Measurements from ENCODE around the gene FOXI1.

The FOXI1 gene

DNA sequence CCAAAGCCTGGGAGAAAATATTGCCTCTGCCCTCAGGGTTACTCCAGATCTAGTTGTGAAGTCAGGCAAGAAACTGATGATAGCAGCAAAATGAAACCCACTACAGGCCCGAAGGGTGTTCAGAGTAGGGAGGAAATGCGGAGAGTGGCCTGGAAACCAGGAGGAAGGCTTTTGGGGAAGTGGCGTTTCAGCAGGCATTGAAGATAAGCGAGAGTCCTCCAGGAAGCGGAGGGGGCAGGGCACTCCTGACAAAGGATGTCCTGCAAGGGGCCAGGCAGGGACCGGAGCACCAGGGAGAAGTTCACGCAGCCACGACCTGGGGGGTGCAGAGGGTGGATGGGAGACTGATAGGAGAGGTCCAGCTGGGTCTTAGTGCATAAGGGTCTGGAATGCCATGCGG lies 7.8 kb upstream of the FOXI1 start:
- ChIA-PET POLR2A (no interaction called here), CTCF (interaction anchor here (1.5 kb wide), 1 partner anchor 118 kb away, joined by 10 read pairs; no protein-coding TSS in a partner anchor)
- TF ChIP-seq FOXM1 (IDR thresholded peaks at IDR 0.05; ENCODE audit: borderline replicate concordance), result no peak
- TF ChIP-seq FOXA1 (IDR thresholded peaks at IDR 0.05), result no peak
- no peak for TF ChIP-seq LEF1 (IDR thresholded peaks at IDR 0.05; ENCODE audit: borderline replicate concordance)
- TF ChIP-seq L3MBTL2 (conservative IDR thresholded peaks at IDR 0.05), result no peak
- TF ChIP-seq FOXK2 (IDR thresholded peaks at IDR 0.05), result no peak
- TF ChIP-seq CTBP1 (IDR thresholded peaks at IDR 0.05; ENCODE audit: borderline replicate concordance), result no peak
- no peak for TF ChIP-seq BHLHE40 (IDR thresholded peaks at IDR 0.05; ENCODE audit: borderline replicate concordance)
- no peak for TF ChIP-seq NFRKB (IDR thresholded peaks at IDR 0.05)
- DNase-seq (ENCODE audit: extremely low spot score), result no peak

DNA sequence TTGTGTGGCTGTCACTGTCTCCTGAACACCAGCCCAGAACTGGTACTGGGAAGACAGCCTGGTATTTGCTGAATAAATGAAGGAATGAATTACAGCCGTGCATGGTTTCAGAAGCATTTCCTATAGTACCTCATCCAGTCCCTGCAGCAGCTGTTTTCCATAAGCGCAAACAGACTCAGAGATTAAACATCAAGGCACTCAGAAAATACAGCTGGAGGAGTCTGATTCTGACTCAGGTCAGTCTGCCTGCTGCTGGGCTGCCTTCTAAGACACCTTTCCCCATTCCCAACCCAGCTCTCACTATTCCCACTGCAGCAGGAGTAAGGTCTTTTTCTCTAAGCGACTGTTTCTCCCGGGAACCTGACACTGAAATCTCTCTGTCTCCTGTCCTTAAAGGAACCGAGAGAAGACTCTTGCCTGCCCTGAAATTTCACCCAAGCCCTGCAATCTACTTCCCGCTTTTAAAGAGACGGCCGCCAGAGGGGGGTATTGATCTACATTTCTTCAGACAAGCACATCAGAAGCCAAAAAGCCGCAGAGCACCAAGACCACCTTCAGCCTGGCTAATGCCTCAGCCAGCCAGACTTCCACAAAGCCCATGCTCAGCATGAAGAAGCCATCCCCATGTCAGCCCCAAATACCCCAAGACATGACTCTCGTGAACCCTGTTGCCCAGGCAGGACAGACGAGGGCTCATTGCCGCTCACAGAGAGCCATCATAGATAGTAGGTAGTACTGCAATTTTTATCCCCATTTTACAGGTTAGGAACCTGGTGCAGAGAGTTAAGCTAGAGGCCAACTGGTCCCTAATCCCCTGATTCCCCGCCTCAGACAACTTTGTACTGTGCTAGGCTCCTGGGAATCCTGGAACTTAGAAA lies 5.4 kb upstream of the FOXI1 start:
- DNase-seq (ENCODE audit: extremely low spot score), result peak; percentile 78
- CTCF ChIA-PET, result interaction anchor here (0.7 to 2.5 kb wide), 8 partner anchors 11 to 121 kb away, joined by 3 to 16 read pairs (median 4); no protein-coding TSS in a partner anchor
- POLR2A ChIA-PET, result no interaction called here
- TF ChIP-seq LEF1 (IDR thresholded peaks at IDR 0.05; ENCODE audit: borderline replicate concordance) (no peak), SUZ12 (IDR thresholded peaks at IDR 0.05) (no peak), FOXM1 (IDR thresholded peaks at IDR 0.05; ENCODE audit: borderline replicate concordance) (no peak), ARNT (IDR thresholded peaks at IDR 0.05) (no peak), L3MBTL2 (conservative IDR thresholded peaks at IDR 0.05) (no peak), TARDBP (IDR thresholded peaks at IDR 0.05) (no peak), HDGF (IDR thresholded peaks at IDR 0.05; ENCODE audit: borderline replicate concordance) (no peak), ZNF384 (IDR thresholded peaks at IDR 0.05) (no peak), ELF4 (IDR thresholded peaks at IDR 0.05) (no peak), BHLHE40 (IDR thresholded peaks at IDR 0.05; ENCODE audit: borderline replicate concordance) (no peak), FOXK2 (IDR thresholded peaks at IDR 0.05) (no peak)
- TF ChIP-seq, protein P1, sequence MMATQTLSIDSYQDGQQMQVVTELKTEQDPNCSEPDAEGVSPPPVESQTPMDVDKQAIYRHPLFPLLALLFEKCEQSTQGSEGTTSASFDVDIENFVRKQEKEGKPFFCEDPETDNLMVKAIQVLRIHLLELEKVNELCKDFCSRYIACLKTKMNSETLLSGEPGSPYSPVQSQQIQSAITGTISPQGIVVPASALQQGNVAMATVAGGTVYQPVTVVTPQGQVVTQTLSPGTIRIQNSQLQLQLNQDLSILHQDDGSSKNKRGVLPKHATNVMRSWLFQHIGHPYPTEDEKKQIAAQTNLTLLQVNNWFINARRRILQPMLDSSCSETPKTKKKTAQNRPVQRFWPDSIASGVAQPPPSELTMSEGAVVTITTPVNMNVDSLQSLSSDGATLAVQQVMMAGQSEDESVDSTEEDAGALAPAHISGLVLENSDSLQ (IDR thresholded peaks at IDR 0.05), result no peak

DNA sequence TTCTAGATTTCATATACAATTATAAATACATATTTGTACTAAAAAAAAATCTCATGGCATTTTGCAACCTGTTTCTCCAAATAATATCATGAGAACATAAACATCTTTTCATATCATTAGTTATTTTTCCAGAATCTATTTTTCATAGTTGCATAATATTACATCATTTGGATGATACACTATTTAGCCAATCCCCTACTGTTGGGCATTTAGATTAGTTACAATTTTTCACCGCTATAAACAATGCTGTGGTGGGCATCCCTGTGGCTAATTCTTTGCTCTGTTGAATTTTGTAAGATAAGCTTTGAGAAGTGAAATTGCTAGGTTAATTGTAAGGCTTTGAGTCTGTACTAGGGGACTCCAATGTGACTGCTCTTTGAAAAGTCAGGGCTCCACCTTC lies 2.2 kb upstream of the FOXI1 start:
- DNase-seq (ENCODE audit: extremely low spot score), result no peak
- POLR2A ChIA-PET, result no interaction called here
- no peak for TF ChIP-seq SP1 (IDR thresholded peaks at IDR 0.05)
- no peak for TF ChIP-seq FOXM1 (IDR thresholded peaks at IDR 0.05; ENCODE audit: borderline replicate concordance)
- CTCF ChIA-PET, result no interaction called here

DNA sequence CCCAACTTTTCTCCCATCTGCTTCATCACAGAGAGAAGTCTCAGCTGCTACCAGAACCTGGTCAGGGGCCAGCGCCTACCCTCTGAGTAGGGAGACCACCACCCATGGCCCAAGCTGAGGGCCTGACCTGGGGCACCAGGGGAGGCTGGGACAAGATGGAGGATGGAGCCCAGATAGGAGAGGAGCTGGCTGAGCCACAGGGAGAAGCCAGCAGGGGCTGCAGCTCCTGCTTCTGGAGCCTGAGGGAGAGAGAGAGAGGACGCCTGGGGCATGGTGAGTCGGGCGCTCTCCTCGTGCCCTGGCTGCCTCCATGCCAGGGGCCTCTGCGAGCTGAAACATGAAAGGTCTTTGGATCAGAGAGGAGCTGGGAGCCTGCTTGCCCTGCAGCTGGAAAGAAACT lies 1.4 kb upstream of the FOXI1 start:
- TF ChIP-seq TARDBP (IDR thresholded peaks at IDR 0.05), result no peak
- no peak for TF ChIP-seq SUZ12 (IDR thresholded peaks at IDR 0.05)
- no peak for TF ChIP-seq SP1 (IDR thresholded peaks at IDR 0.05)
- CTCF ChIA-PET, result no interaction called here
- no peak for DNase-seq (ENCODE audit: extremely low spot score)
- POLR2A ChIA-PET, result no interaction called here

DNA sequence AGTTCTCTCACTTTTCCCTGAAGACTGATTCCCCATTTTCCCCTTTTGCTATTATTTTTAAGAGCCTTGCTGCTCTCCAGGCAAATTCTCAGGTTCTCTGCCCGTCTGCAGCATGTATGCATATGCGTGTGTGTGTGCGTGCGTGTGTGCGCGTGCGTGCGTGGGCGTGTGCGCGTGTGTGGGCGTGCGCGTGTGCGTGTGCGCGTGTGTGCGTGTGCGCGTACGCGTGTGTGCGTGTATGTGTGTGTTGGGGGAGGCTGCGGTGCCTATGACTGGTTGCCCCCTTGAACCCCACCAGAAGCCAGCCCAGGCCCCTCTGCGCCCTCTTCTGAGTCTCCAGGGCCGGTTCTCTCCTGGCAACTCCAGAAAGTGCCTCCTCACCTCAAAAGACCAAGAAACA lies 987 bp upstream of the FOXI1 start:
- no peak for TF ChIP-seq FOXA1 (IDR thresholded peaks at IDR 0.05)
- no peak for TF ChIP-seq FOXK2 (IDR thresholded peaks at IDR 0.05)
- TF ChIP-seq NFRKB (IDR thresholded peaks at IDR 0.05), result no peak
- no peak for TF ChIP-seq HDGF (IDR thresholded peaks at IDR 0.05; ENCODE audit: borderline replicate concordance)
- no peak for TF ChIP-seq SUZ12 (IDR thresholded peaks at IDR 0.05)
- no peak for TF ChIP-seq ARNT (IDR thresholded peaks at IDR 0.05)
- no peak for TF ChIP-seq L3MBTL2 (conservative IDR thresholded peaks at IDR 0.05)
- TF ChIP-seq BHLHE40 (IDR thresholded peaks at IDR 0.05; ENCODE audit: borderline replicate concordance), result no peak
- no peak for TF ChIP-seq FOXM1 (IDR thresholded peaks at IDR 0.05; ENCODE audit: borderline replicate concordance)
- no peak for TF ChIP-seq TARDBP (IDR thresholded peaks at IDR 0.05)
- TF ChIP-seq ELF4 (IDR thresholded peaks at IDR 0.05), result no peak
- TF ChIP-seq ZNF384 (IDR thresholded peaks at IDR 0.05), result no peak
- no peak for TF ChIP-seq SP1 (IDR thresholded peaks at IDR 0.05)
- TF ChIP-seq CTBP1 (IDR thresholded peaks at IDR 0.05; ENCODE audit: borderline replicate concordance), result no peak
- ChIA-PET POLR2A (no interaction called here), CTCF (no interaction called here)
- no peak for DNase-seq (ENCODE audit: extremely low spot score)

DNA sequence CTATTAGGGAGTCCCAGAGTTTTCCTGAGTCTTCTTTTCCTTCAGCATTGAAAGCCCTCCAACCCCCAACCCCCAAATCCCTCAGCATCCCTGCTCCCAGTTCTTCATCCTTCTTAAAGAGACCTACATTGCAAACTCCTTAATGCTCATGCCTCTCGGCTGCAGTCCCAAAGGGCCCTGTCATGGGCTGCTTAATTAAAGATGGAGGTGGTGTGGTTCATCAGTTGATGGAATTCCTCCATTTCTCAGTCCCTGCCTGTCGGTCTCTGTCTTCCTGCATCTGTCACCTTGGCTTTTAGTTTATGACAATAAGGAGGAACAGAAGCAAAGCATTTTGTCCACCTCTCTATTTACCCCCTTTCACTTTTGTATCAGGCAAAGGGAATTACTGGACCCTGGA lies 2.0 kb downstream of the FOXI1 start:
- ChIA-PET CTCF (no interaction called here), POLR2A (no interaction called here)
- TF ChIP-seq ARNT (IDR thresholded peaks at IDR 0.05) (no peak), NFRKB (IDR thresholded peaks at IDR 0.05) (no peak), LEF1 (IDR thresholded peaks at IDR 0.05; ENCODE audit: borderline replicate concordance) (no peak), BHLHE40 (IDR thresholded peaks at IDR 0.05; ENCODE audit: borderline replicate concordance) (no peak), CTBP1 (IDR thresholded peaks at IDR 0.05; ENCODE audit: borderline replicate concordance) (no peak), L3MBTL2 (conservative IDR thresholded peaks at IDR 0.05) (no peak), TARDBP (IDR thresholded peaks at IDR 0.05) (no peak), ELF4 (IDR thresholded peaks at IDR 0.05) (no peak), HDGF (IDR thresholded peaks at IDR 0.05; ENCODE audit: borderline replicate concordance) (no peak), ZNF384 (IDR thresholded peaks at IDR 0.05) (no peak), SP1 (IDR thresholded peaks at IDR 0.05) (no peak)
- DNase-seq (ENCODE audit: extremely low spot score), result no peak

DNA sequence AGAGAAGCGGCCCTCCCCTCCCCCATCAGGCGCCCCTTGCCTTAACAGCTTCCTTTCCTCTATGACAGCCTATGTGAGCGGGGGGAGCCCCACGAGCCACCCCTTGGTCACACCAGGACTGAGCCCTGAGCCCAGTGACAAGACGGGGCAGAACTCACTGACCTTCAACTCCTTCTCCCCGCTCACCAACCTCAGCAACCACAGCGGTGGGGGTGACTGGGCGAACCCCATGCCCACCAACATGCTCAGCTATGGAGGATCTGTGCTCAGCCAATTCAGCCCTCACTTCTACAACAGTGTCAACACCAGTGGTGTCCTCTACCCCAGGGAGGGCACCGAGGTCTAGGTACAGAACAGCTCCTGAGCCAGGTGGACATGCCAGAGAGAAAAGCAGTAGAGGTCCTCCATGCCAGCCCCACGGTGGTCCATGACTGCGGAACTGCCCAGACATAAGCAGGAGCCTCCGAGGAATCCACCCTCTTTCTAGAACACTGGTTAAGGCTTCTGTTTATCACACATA lies 2.6 kb downstream of the FOXI1 start:
- DNase-seq (ENCODE audit: extremely low spot score), result no peak
- TF ChIP-seq BHLHE40 (IDR thresholded peaks at IDR 0.05; ENCODE audit: borderline replicate concordance) (no peak), CTBP1 (IDR thresholded peaks at IDR 0.05; ENCODE audit: borderline replicate concordance) (no peak), SUZ12 (IDR thresholded peaks at IDR 0.05) (no peak), L3MBTL2 (conservative IDR thresholded peaks at IDR 0.05) (no peak), ARNT (IDR thresholded peaks at IDR 0.05) (no peak), ELF4 (IDR thresholded peaks at IDR 0.05) (no peak), NFRKB (IDR thresholded peaks at IDR 0.05) (no peak), HDGF (IDR thresholded peaks at IDR 0.05; ENCODE audit: borderline replicate concordance) (no peak), TARDBP (IDR thresholded peaks at IDR 0.05) (no peak), LEF1 (IDR thresholded peaks at IDR 0.05; ENCODE audit: borderline replicate concordance) (no peak)
- ChIA-PET POLR2A (no interaction called here), CTCF (no interaction called here)
